NT2/D1 (cell line): ENCODE results near the gene FOXP1.

Experiments used
- SUZ12 ChIP-seq: IDR thresholded peaks from 2 replicates; pipeline ENCODE4 v1.6.1; 2011; ENCODE audit not compliant: insufficient read length, insufficient read depth; ENCODE audit errors: extremely low read depth
- YY1 ChIP-seq: IDR thresholded peaks from 2 replicates; pipeline ENCODE4 v1.6.1; 2011; ENCODE audit not compliant: insufficient read length, insufficient read depth

GRCh38 chr3:71388535-71389120 lies 194.9 kb downstream of the FOXP1 start:
- TF ChIP-seq SUZ12, result no peak
- no peak for TF ChIP-seq YY1
